ENCODE results near the gene EFL1.

DNA sequence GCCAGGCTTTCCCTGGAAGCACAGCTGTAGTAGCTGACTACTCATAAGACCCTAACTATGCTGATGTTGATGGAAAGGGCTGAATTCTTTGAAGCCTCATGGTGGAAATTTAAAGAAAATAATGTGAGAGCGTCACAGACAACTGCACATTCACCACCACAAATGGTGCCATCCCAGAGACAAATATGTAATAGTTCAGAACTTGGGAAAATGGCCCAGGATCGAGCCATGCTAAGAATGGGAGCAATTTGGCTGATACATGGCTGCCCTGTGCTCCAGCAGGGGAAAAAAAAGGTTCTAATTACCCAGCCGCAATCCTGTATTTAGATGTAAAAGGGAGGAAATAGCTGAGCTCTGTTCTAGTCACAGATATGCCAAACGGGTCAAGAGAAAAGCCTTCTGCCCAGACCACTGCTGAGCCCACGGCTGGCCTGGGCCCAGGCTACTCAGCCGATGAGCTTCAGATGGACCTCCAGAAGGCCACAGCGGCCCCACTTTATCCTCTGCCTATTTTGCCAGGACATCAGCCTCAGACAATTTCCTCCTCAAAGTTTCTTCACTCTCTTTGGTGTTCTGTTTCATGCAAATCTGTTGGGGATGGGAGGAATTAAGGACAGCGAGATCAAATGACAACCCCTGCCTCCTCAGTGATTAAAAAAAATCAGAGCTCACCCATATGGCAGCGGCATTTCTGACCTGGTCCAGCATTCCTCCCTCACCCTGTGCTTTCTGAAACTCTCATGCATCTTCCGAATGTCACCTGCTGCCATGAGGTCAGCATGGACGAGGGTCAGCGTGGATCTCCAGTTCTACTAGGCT, 162.2 kb downstream of the EFL1 start:
- TF ChIP-seq POLR2A (IDR thresholded peaks at IDR 0.05; ENCODE audit: low read length), result no peak
- no peak for TF ChIP-seq GATA1 (IDR thresholded peaks at IDR 0.05; ENCODE audit: low read depth, low read length)

Data from erythroblast (primary cell).